Esophagus squamous epithelium (tissue), 4 donors: ENCODE data around the gene SLC27A5.

Source experiments
- CTCF ChIP-seq, 6 experiments: fragments of 450-650 bp in 4 of 6; fragments of 200-600 bp in 2 of 6; sonication (generic) in 2 of 6; IDR thresholded peaks; one replicate each; pipeline ENCODE4 v1.5.1; 2016 to 2019; ENCODE audit warnings: antibody characterized with exemption in 6 of 6, mild to moderate bottlenecking in 4 of 6, moderate library complexity in 4 of 6
- POLR2A ChIP-seq, 4 donors: fragments of 450-650 bp; IDR thresholded peaks; one replicate each; pipeline ENCODE4 v1.6.1; 2017; ENCODE audit warnings: antibody characterized with exemption in 4 of 4, mild to moderate bottlenecking in 4 of 4, moderate library complexity in 3 of 4

DNA sequence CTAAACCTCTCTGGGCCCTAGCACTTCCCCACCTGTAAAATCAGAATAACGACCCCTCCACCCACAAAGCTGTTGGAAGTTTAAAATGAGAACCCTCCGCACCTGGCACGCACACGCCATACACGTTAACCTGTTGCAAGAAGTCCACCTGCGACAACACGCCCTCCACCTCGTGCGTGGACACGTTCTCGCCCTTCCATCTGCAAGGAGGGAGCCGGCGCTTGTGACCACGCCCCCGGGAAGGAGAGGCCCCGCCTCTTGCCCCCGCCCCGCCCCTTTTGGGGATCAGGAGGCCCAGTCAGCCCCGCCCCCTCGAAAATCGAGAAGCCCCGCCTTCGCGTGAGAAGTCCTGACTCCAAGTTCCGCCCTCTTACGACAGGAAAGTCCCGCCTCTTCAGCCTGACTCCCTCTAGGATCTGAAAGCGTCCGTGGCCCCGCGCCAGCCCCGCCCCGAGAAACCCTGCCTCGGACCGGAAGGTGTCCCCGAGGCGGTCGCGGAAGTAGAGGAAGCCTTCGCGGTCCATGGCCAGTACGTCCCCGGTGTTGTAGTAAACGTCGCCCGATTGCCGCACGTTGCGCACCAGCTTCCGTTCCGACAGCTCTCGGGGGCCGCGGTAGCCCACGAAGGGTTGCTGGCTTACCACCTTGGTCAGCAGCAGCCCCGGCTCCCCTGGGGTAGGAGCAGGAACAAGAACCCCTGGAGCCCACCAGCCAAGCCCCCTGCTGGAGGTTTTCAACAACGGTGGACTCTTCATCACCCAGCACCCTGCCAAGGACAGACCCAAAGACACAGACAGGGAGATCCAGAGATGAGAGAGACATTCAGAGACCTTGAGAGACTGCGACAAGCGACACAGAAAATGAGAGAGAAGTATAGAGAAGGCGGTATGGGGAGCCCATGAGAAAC is 12.5 kb downstream of the SLC27A5 start:
- TF ChIP-seq CTCF (IDR thresholded peaks at IDR 0.05) (peak in 4 of 6 experiments; percentile 18 to 42 (median 34)), POLR2A (IDR thresholded peaks at IDR 0.05) (peak in 1 of 4 donors; percentile 32)
